Astrocyte (in vitro differentiated cells and primary cell): Measurements from ENCODE around the gene IL24.

Experiments
- CTCF ChIP-seq: IDR thresholded peaks from 2 replicates; pipeline ENCODE4 v1.5.1; 2011; ENCODE audit warnings: low read depth, mild to moderate bottlenecking, inconsistent platforms, low read length, moderate library complexity; ENCODE audit not compliant: insufficient read depth
- EZH2 ChIP-seq: IDR thresholded peaks from 2 replicates; pipeline ENCODE4 v1.6.1; 2012; ENCODE audit warnings: mild to moderate bottlenecking, low read length, inconsistent platforms; ENCODE audit not compliant: insufficient read depth

- TF ChIP-seq CTCF (no peak), EZH2 (no peak)
Observed at GRCh38 chr1:206890125-206891060, 6.8 kb upstream of the IL24 start.
